ENCODE data around the gene C2CD4D. TPM values are rescaled to one million over a fixed set of nuclear protein-coding genes. Genes with fewer than 3 reads are reported as not detected.

Gene C2CD4D
- total RNA-seq, 1 experiment from 2014 or later, result 0.90 TPM

DNA sequence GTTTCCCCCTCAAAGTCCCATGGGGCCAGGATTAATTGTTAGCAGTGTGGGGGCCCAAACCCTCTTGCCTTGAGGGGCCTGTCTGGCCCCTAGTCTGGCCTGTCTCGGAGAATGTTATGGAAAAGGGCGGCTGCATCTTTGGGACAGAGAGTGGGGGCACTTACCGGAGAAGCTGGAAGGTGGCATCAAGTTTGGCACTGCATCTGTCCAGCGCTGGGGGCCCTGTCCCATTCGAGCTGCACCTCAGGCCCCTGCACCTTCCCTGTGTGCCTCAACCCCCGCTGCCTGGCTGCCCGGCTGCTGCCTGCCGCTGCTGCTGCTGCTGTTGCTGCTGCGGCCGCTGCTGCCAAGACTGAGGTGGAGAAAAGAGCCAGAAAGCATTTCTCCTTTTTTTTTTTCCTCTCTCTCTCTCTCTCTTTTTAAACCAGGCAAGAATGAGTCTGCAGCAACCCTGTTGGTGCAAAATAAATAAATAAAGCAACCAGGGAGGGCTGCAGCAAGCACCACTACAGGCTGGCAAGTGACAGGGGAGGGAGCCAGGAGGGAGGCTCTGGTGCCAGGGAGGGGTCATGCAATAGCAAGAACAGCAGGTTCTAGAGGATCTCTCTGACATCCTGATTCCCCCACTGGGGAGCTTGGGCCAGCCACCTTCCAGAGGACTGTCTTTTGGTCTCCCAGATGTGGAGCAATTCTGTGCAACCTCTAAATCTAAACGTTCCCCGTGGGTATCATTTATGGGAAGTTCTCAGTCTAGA, 34.4 kb downstream of the C2CD4D start, which contains the start of gene LINGO4:
Gene LINGO4 (minus strand): TSS at position 354 of the 755 bp plus-strand sequence. CDS start 2,715 bp downstream, outside the sequence.
- H3K4me3 ChIP-seq (ENCODE audit: insufficient read depth, low read depth, low read length), result no peak within 1 kb of the TSS
- peak; percentile 28 for DNase-seq
- peaks cover 2% of the 10 kb centered on the region; the same call in 1 of the 2 replicates for H3K27me3 ChIP-seq (ENCODE audit: control insufficient read depth, insufficient read depth, low read length)
- no peaks in the 10 kb centered on the region for H3K36me3 ChIP-seq (replicated peaks; ENCODE audit: control insufficient read depth, insufficient read depth, low read length)

DNA sequence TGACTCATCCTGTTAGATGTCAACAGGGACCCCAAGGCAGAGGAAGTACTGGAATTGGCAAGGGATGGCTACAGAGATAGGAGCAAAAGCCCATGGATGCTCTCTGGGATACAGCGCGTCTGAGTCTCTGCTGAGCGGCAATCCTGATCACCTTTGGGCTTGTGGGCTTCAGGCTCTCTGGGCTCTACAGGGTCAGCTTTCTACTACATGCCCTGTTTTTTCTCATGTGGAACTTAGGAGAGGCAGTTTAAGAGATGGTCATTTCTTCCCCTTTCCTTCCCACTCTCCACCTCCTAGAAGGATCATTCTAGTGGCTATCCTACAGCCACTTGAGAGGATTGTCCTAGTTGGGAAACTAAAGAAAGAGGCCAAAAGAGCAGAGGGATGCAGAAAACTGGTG, 35.7 kb downstream of the C2CD4D start:
- Histone ChIP-seq H3K27me3 (ENCODE audit: control insufficient read depth, insufficient read depth, low read length) (peaks cover 7% of the 10 kb centered on the region; the same call in 1 of the 2 replicates), H3K4me3 (ENCODE audit: insufficient read depth, low read depth, low read length) (no peak overlapping the region), H3K36me3 (replicated peaks; ENCODE audit: control insufficient read depth, insufficient read depth, low read length) (no peaks in the 10 kb centered on the region)
- no peak for DNase-seq

DNA sequence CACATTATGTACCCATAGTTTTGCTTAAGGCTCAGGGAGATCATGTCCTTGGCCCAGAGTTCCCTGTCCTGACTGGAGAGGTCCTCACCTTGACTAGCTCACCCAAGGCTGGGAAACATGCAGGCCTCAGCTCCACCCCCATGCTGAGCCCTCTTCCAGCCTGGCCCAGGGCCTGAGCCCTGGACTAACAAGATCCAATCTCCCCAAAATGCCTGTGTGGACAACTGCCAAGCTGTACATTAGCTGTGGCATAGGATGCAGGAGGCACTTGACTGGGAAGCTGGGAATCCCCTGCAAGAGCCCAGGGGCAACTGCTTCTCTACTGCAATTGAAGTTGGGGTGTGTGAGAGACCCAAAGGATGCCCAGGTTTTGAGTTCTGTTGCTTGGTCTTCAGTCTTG, 36.5 kb downstream of the C2CD4D start:
- Histone ChIP-seq H3K36me3 (replicated peaks; ENCODE audit: control insufficient read depth, insufficient read depth, low read length) (no peaks in the 10 kb centered on the region), H3K27me3 (ENCODE audit: control insufficient read depth, insufficient read depth, low read length) (peaks cover 11% of the 10 kb centered on the region; the same call in 1 of the 2 replicates), H3K4me3 (ENCODE audit: insufficient read depth, low read depth, low read length) (no peak overlapping the region)
- peak; percentile 6 for DNase-seq

DNA sequence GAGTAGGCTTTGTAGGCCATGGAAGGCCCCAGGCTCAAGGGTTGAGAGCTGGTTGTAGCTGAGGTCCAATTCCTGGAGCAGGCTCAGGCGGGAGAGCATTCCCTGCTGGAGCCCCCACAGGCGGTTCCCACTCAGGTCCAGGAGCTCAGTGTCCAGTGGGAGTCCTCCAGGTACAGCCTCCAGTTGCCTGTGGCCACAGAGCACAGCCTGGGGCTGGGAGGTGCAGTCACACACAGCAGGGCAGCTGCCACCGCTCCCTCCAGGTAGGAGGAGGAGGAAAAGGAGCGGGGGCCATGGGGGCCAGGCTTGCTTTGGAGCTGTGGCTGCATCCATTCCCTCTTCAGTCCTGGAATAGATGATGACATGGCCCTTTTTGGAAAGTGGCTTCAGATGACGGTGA, 37.2 kb downstream of the C2CD4D start:
- no peak overlapping the region for H3K4me3 ChIP-seq (ENCODE audit: insufficient read depth, low read depth, low read length)
- DNase-seq, result peak; percentile 7
- peaks cover 11% of the 10 kb centered on the region; the same call in 1 of the 2 replicates for H3K27me3 ChIP-seq (ENCODE audit: control insufficient read depth, insufficient read depth, low read length)
- no peaks in the 10 kb centered on the region for H3K36me3 ChIP-seq (replicated peaks; ENCODE audit: control insufficient read depth, insufficient read depth, low read length)

DNA sequence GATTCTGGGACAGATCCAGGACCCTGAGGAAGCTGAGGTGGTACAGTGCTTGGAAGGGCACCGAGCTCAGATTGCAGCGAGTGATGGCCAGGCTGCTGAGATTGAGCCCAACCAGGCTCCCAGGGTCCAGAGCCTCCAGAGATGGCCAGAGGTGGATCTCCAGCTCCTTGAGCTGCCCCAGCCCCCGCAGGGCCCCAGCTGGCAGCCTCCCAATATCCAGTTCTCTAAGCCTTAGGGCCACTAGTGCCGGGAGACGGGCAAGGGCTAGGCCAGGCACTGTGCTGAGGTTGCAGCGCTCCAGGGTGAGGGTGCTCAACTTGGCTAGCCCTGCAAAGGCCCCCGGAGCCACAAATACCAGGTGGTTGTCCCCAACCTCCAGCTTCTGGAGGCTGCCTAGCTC, 37.8 kb downstream of the C2CD4D start:
- no peaks in the 10 kb centered on the region for H3K36me3 ChIP-seq (replicated peaks; ENCODE audit: control insufficient read depth, insufficient read depth, low read length)
- H3K27me3 ChIP-seq (ENCODE audit: control insufficient read depth, insufficient read depth, low read length), result peaks cover 11% of the 10 kb centered on the region; the same call in 1 of the 2 replicates
- H3K4me3 ChIP-seq (ENCODE audit: insufficient read depth, low read depth, low read length), result no peak overlapping the region
- peak; percentile 18 for DNase-seq

DNA sequence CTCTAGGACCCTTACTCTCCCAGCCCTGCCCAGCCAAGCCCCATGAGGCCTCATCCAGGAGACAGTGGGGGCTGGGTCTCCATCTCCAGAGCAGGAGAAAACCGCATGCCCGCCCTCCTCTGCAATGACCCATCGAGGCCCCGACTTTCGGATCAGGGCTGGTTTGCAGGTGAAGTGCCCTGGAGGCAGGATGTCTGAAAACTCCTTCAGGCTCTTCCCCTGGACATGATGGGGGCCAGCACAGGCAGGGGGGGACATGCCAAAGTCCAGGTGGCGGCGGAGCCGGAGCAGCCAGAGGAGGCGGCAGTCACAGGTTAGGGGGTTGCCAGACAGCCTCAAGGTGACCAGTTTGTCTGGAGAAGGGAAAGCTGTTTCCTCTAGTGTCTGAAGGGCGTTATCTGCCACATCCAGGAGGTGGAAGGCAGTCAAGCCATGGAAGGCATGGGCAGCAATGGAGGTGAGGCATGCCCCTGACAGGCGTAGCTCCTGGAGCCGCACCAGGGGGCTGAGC, 38.3 kb downstream of the C2CD4D start:
- H3K4me3 ChIP-seq (ENCODE audit: insufficient read depth, low read depth, low read length), result no peak overlapping the region
- peak; percentile 17 for DNase-seq
- H3K36me3 ChIP-seq (replicated peaks; ENCODE audit: control insufficient read depth, insufficient read depth, low read length), result no peaks in the 10 kb centered on the region
- H3K27me3 ChIP-seq (ENCODE audit: control insufficient read depth, insufficient read depth, low read length), result peaks cover 12% of the 10 kb centered on the region; the same call in 1 of the 2 replicates

DNA sequence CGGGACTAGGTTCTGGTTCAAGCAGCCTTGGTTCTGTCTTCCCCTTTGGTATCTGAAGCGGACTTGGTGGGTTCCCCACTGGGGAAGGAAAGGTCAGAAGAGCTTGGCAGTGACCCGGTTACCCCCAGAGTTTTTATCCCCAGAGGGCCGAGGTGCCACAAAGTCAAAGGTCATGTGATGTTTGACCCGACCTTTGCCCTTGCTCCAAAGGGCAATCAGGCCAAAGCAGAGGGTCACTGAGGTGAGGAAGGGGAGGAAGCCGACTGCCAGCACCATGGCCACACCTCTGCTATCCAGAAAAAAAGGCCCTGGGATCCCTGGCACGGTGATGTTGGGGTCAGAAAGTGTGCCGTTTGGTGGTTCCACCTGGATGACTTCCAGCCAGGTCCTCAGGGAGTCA, 38.8 kb downstream of the C2CD4D start:
- no peak for DNase-seq
- Histone ChIP-seq H3K27me3 (ENCODE audit: control insufficient read depth, insufficient read depth, low read length) (peaks cover 16% of the 10 kb centered on the region; the same call in 1 of the 2 replicates), H3K4me3 (ENCODE audit: insufficient read depth, low read depth, low read length) (no peak overlapping the region), H3K36me3 (replicated peaks; ENCODE audit: control insufficient read depth, insufficient read depth, low read length) (no peaks in the 10 kb centered on the region)

DNA sequence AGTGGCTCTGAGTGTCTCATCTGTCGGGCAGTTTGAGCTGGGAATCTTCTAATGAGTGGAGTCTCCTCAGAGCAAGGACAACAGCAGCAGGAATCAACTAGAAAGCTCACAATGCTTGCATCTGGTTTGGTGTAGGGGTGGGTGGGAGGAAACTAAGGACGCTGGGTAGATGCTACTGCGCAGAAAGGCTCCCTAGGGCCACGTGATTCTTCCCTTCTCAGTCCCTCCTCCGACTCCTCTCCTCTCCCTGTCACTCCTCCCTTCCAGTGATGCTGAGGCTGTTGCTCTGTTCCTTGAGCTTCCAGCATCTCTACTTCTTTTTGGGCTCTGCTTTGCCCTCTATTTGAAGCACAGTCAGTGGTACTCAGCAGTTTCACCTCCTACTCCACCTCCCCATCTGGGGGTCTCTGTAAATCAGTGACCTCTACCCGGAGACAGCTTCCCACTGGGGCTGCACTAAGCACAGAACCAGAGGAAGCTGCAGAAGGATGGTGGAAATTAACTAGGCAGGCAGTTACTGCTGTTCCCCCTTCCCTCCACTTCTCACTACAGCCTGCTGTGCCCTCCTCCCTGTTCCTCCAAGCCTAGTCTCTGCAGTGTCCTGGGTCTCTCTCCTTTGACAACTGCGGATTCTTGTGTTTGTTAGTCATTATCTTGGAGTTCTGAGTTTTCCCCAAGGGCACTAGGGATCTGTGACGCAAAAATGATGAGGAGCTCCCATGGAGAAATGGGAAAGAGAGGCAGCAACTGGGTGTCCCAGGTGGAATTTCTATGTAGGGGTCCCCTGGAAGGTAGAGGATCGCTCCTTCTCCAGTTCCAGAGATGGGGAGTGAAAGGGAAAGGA, 40.2 kb downstream of the C2CD4D start:
- peaks cover 16% of the 10 kb centered on the region; the same call in 1 of the 2 replicates for H3K27me3 ChIP-seq (ENCODE audit: control insufficient read depth, insufficient read depth, low read length)
- peak; percentile 56 for DNase-seq
- H3K4me3 ChIP-seq (ENCODE audit: insufficient read depth, low read depth, low read length), result no peak overlapping the region
- H3K36me3 ChIP-seq (replicated peaks; ENCODE audit: control insufficient read depth, insufficient read depth, low read length), result no peaks in the 10 kb centered on the region

DNA sequence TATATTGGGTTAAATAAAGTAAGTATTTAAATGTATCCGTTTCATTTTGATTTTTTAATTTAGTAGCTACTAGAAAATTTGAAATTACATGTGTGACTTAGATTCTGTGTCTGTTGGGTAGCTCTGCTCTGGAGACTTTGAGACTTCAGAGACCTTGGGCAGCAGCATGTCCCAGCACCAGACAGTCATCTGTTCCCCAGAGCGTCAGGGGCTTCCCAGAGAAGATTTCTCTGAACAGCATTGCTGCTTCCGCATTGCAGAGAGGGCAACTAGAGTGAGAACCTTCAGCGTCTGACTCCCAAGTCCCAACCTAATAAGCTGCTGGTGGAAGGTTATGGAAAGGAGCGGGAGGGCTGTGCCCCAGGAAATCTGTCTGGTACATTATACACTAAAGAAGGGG, 41.0 kb downstream of the C2CD4D start:
- Histone ChIP-seq H3K36me3 (replicated peaks; ENCODE audit: control insufficient read depth, insufficient read depth, low read length) (no peaks in the 10 kb centered on the region), H3K4me3 (ENCODE audit: insufficient read depth, low read depth, low read length) (no peak overlapping the region), H3K27me3 (ENCODE audit: control insufficient read depth, insufficient read depth, low read length) (peaks cover 16% of the 10 kb centered on the region; the same call in 1 of the 2 replicates)
- DNase-seq, result no peak

DNA sequence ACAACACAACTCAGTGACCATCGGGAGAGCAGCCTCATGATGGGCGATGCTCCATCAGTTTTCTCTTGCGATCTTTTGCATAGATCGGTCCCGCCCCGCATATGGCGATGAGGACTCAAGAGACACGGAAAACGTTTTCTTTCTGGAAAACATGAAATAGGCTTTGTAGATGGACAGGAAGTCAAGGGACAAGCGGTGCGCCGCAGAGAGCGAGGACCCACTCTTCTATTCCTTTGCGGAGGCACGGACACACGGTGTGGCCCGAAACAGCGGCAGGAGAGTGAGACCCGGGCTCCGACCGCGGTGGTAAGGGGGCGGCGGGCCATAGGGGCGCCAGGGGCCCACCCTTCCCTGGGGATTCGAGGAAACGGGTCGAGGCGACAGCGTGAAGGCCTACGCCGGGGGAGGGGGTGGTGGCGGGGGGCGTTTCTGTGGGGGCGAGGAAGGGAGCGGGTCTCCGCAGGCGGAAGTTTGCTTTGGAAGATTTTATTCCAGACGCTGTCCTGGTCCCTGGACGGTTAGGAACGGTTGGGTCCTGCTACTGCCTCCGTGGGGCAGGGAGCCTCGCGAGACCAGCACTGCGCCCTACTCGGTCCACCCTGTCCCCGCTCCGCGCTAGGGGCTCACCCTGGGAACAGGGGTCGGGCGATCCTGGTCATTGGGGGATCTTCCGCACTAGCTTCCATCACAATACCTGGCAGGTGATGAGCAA, 48.5 kb downstream of the C2CD4D start:
- peak; percentile 74 for DNase-seq

DNA sequence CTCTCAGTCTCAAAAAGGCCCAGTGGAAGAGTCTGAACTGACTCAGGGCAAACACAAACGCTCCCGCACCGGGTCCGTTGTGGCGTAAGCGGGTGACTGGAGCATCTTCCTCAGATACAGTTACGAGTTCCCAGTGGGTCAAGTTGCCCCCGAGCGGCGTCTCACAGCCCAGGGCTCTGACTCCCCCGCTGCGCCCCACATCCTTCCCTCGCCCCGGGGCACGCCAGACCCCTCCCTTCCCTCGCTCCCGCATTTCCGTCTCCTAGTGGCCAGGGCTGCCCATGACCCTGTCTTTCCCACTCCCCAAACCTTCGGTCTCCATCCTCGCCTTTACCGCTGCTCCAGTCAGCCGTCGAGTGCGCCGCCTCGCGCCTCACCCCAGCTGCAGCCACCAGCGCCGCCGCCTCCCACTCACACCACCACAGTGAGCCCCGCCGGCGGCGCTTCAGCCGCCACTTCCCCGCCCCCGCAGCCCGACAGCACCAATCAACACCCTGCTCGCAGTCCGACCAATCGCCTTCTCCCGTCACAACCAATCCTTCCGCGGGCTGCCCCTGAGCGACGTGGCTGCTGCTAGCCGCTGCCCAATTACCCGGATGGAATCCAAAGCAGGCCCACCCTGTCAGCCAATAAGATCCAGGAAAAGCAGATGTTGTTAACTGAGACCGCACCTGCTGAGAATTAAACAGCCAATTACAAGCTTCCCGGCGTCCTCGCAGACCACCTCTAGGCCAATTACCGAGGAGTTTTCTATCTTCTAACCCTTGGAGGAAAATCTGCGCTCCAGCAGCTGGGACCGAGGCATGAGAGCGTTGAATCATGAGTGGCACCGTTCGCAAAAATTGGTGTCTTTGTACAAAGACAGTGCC, 49.3 kb downstream of the C2CD4D start, which contains the start of gene TDRKH:
Gene TDRKH (minus strand): TSS at position 430 of the 869 bp plus-strand sequence. CDS start 7,478 bp downstream, outside the sequence.
- H3K36me3 ChIP-seq (replicated peaks; ENCODE audit: control insufficient read depth, insufficient read depth, low read length), result no peaks in the 10 kb centered on the region
- H3K27me3 ChIP-seq (ENCODE audit: control insufficient read depth, insufficient read depth, low read length), result peaks cover 12% of the 10 kb centered on the region; the same call in 1 of the 2 replicates
- H3K4me3 ChIP-seq (ENCODE audit: insufficient read depth, low read depth, low read length), result peak within 1 kb of the TSS; percentile 83
- peak; percentile 99 for DNase-seq

More for the DNA sequence above, 48.5 kb downstream of the C2CD4D start:
- peak overlapping the region; percentile 75 for H3K4me3 ChIP-seq (ENCODE audit: insufficient read depth, low read depth, low read length)
- peaks cover 14% of the 10 kb centered on the region; the same call in 1 of the 2 replicates for H3K27me3 ChIP-seq (ENCODE audit: control insufficient read depth, insufficient read depth, low read length)
- no peaks in the 10 kb centered on the region for H3K36me3 ChIP-seq (replicated peaks; ENCODE audit: control insufficient read depth, insufficient read depth, low read length)

Data from H7 (cell line).